Astrocyte (in vitro differentiated cells and primary cell): Measurements from ENCODE around the gene H2BW2. TPM values are rescaled to one million over a fixed set of nuclear protein-coding genes. Genes with fewer than 3 reads are reported as not detected.
"Not testable (repeated sequence)": the region's sequence is repeated elsewhere in the genome, so short reads cannot be mapped to it uniquely, and the experiment has no call there.

ENCODE experiments used
- DNase-seq: peaks from one replicate; pipeline ENCODE4 v3.0.0-alpha.2; 2010; ENCODE audit warnings: low read depth
- FAIRE-seq: peaks from 2 replicates; lab custom pipeline; 2011; peaks lifted over from hg19 to GRCh38; lab: Jason Lieb, UNC
- H2AFZ ChIP-seq: 2 replicates; pipeline ENCODE4 v1.6.0; 2012; ENCODE audit warnings: low read depth, low read length, inconsistent platforms
- H3K27ac ChIP-seq: 2 replicates; pipeline ENCODE4 v1.5.1; 2011; ENCODE audit warnings: low read depth, low read length, inconsistent platforms
- H3K27me3 ChIP-seq: 2 replicates; pipeline ENCODE4 v1.6.0; 2011; ENCODE audit warnings: low read length, inconsistent platforms; ENCODE audit not compliant: insufficient read depth
- H3K36me3 ChIP-seq: 2 replicates; pipeline ENCODE4 v1.5.1; 2011; ENCODE audit warnings: low read length, inconsistent platforms; ENCODE audit not compliant: insufficient read depth
- H3K4me1 ChIP-seq: 2 replicates; pipeline ENCODE4 v1.5.1; 2011; ENCODE audit warnings: low read length, inconsistent platforms; ENCODE audit not compliant: insufficient read depth
- H3K4me2 ChIP-seq: 2 replicates; pipeline ENCODE4 v1.6.0; 2012; ENCODE audit warnings: low read length, inconsistent platforms
- H3K4me3 ChIP-seq: 2 replicates; pipeline ENCODE4 v1.5.1; 2011; ENCODE audit warnings: low read depth, mild to moderate bottlenecking, low read length, inconsistent platforms; ENCODE audit not compliant: insufficient read depth
- H3K79me2 ChIP-seq: 2 replicates; pipeline ENCODE4 v1.6.0; 2012; ENCODE audit warnings: mild to moderate bottlenecking, low read length, inconsistent platforms; ENCODE audit not compliant: insufficient read depth
- H3K9ac ChIP-seq: 2 replicates; pipeline ENCODE4 v1.6.0; 2012; ENCODE audit warnings: mild to moderate bottlenecking, low read length, inconsistent platforms
- H3K9me3 ChIP-seq: 2 replicates; pipeline ENCODE4 v1.5.1; 2012; ENCODE audit warnings: low read depth, mild to moderate bottlenecking, low read length, inconsistent platforms; ENCODE audit not compliant: insufficient read depth
- H4K20me1 ChIP-seq: 2 replicates; pipeline ENCODE4 v1.6.0; 2012; ENCODE audit warnings: low read length, inconsistent platforms; ENCODE audit not compliant: insufficient read depth
- H3K27ac Mint-ChIP-seq: one replicate; pipeline ENCODE4 v1.8.0; 2021; ENCODE audit warnings: mild to moderate bottlenecking, mixed read lengths; ENCODE audit not compliant: unreplicated experiment
- H3K27me3 Mint-ChIP-seq: one replicate; pipeline ENCODE4 v1.8.0; 2021; ENCODE audit warnings: low read depth, mixed read lengths; ENCODE audit not compliant: unreplicated experiment
- H3K36me3 Mint-ChIP-seq: one replicate; pipeline ENCODE4 v1.8.0; 2021; ENCODE audit warnings: low read depth, mixed read lengths; ENCODE audit not compliant: unreplicated experiment
- H3K4me1 Mint-ChIP-seq: one replicate; pipeline ENCODE4 v1.8.0; 2021; ENCODE audit warnings: low read depth, mixed read lengths; ENCODE audit not compliant: unreplicated experiment
- H3K4me3 Mint-ChIP-seq: one replicate; pipeline ENCODE4 v1.8.0; 2021; ENCODE audit warnings: mild to moderate bottlenecking, moderate library complexity, mixed read lengths; ENCODE audit not compliant: unreplicated experiment
- H3K9me3 Mint-ChIP-seq: one replicate; pipeline ENCODE4 v1.8.0; 2021; ENCODE audit warnings: mild to moderate bottlenecking, mixed read lengths; ENCODE audit not compliant: unreplicated experiment
- CTCF ChIP-seq: IDR thresholded peaks from 2 replicates; pipeline ENCODE4 v1.5.1; 2011; ENCODE audit warnings: low read depth, mild to moderate bottlenecking, inconsistent platforms, low read length, moderate library complexity; ENCODE audit not compliant: insufficient read depth
- EZH2 ChIP-seq: IDR thresholded peaks from 2 replicates; pipeline ENCODE4 v1.6.1; 2012; ENCODE audit warnings: mild to moderate bottlenecking, low read length, inconsistent platforms; ENCODE audit not compliant: insufficient read depth
- total RNA-seq: library from RNA; stranded (reverse); gene quantifications from 2 replicates; pipeline ENCODE4 v1.2.1, GENCODE V29; 2021

The H2BW2 gene
- total RNA-seq, 1 donor from 2014 or later, result not detected

GRCh38 chrX:104047171-104047570, 7.4 kb downstream of the H2BW2 start:
- no peak for FAIRE-seq
- no peak overlapping the region for H3K4me2 ChIP-seq
- H3K27ac Mint-ChIP-seq, result no peak overlapping the region

GRCh38 chrX:104054956-104055355, 15.2 kb downstream of the H2BW2 start:
- H3K4me3 ChIP-seq, H3K9ac ChIP-seq, H3K4me1 ChIP-seq, H3K79me2 ChIP-seq, DNase-seq, H3K27ac ChIP-seq, H3K4me1 Mint-ChIP-seq, H3K27ac Mint-ChIP-seq, FAIRE-seq, H3K4me2 ChIP-seq, H3K36me3 Mint-ChIP-seq, H3K9me3 ChIP-seq, H3K27me3 Mint-ChIP-seq, H3K27me3 ChIP-seq, H3K36me3 ChIP-seq, H3K4me3 Mint-ChIP-seq, H2AFZ ChIP-seq, H4K20me1 ChIP-seq, H3K9me3 Mint-ChIP-seq: not testable (repeated sequence)

More at GRCh38 chrX:104047171-104047570, 7.4 kb downstream of the H2BW2 start:
- Histone ChIP-seq H3K27me3 (no peaks in the 10 kb centered on the region), H3K27ac (no peak overlapping the region), H3K4me3 (no peak overlapping the region), H2AFZ (no peak overlapping the region), H3K36me3 (no peaks in the 10 kb centered on the region), H3K4me1 (no peaks in the 10 kb centered on the region), H3K79me2 (no peaks in the 10 kb centered on the region), H3K9ac (no peak overlapping the region), H4K20me1 (no peaks in the 10 kb centered on the region), H3K9me3 (no peaks in the 10 kb centered on the region)
- Mint-ChIP-seq H3K36me3 (no peaks in the 10 kb centered on the region), H3K4me3 (no peak overlapping the region), H3K4me1 (no peaks in the 10 kb centered on the region), H3K27me3 (no peaks in the 10 kb centered on the region), H3K9me3 (peaks cover 2% of the 10 kb centered on the region)
- no peak for DNase-seq
- TF ChIP-seq CTCF (no peak), EZH2 (no peak)

GRCh38 chrX:104062636-104063035, 22.9 kb downstream of the H2BW2 start:
- not testable (repeated sequence) for H3K9me3 ChIP-seq, H3K36me3 ChIP-seq, H3K27me3 ChIP-seq, H3K79me2 ChIP-seq, H3K4me1 Mint-ChIP-seq, H3K4me1 ChIP-seq, H3K9me3 Mint-ChIP-seq, H3K27ac Mint-ChIP-seq, FAIRE-seq, H4K20me1 ChIP-seq, DNase-seq, H3K4me2 ChIP-seq, H3K27ac ChIP-seq, H3K9ac ChIP-seq, H3K4me3 Mint-ChIP-seq, H2AFZ ChIP-seq, H3K27me3 Mint-ChIP-seq, H3K4me3 ChIP-seq, H3K36me3 Mint-ChIP-seq

- not testable (repeated sequence) for H3K27me3 Mint-ChIP-seq, H3K4me2 ChIP-seq, FAIRE-seq, H4K20me1 ChIP-seq, H3K4me1 ChIP-seq, H2AFZ ChIP-seq, H3K27me3 ChIP-seq, H3K27ac ChIP-seq, H3K4me1 Mint-ChIP-seq, H3K4me3 Mint-ChIP-seq, H3K4me3 ChIP-seq, H3K9me3 ChIP-seq, H3K36me3 Mint-ChIP-seq, H3K9me3 Mint-ChIP-seq, H3K79me2 ChIP-seq, H3K36me3 ChIP-seq, H3K27ac Mint-ChIP-seq, H3K9ac ChIP-seq, DNase-seq
These were observed 36.2 kb downstream of the H2BW2 start, which contains the start of gene TMSB15C for GRCh38 chrX:104075778-104076445. TMSB15C (minus strand) TSS chrX:104076236.

GRCh38 chrX:104077854-104078253, 38.1 kb downstream of the H2BW2 start:
- DNase-seq, H3K9me3 Mint-ChIP-seq, H3K27ac Mint-ChIP-seq, H3K36me3 ChIP-seq, H3K27me3 Mint-ChIP-seq, H3K4me1 ChIP-seq, H3K4me2 ChIP-seq, H3K9me3 ChIP-seq, H3K4me3 ChIP-seq, H3K27ac ChIP-seq, H3K9ac ChIP-seq, H2AFZ ChIP-seq, H4K20me1 ChIP-seq, H3K36me3 Mint-ChIP-seq, H3K79me2 ChIP-seq, H3K4me1 Mint-ChIP-seq, H3K4me3 Mint-ChIP-seq, H3K27me3 ChIP-seq, FAIRE-seq: not testable (repeated sequence)
